IMR-90 (cell line): ENCODE measurements around the gene ABHD12. TPM values are rescaled to one million over a fixed set of nuclear protein-coding genes. Genes with fewer than 3 reads are reported as not detected.

Experiments used
- ATAC-seq: fragments of 200-7000 bp; cut with Tn5 transposase; 2 replicates; pipeline ENCODE4 v1.9.1; 2020; ENCODE audit warnings: low read depth, mild to moderate bottlenecking, moderate library complexity
- BruUV-seq: library from RNA; stranded (reverse); fragments of 400-500 nt; replicated peaks from 2 replicates; lab custom pipeline; 2021; lab: Mats Ljungman, UMichigan
- CTCF ChIA-PET: fragments of 300-600 bp; formaldehyde crosslinking; extraction: SDS; loops from one replicate; lab custom pipeline; 2021; ENCODE audit warnings: antibody characterized with exemption; lab: Yijun Ruan, JAX
- POLR2A ChIA-PET: fragments of 300-600 bp; sonication (Branson Sonifier 250); formaldehyde crosslinking; loops from one replicate; lab custom pipeline; 2022; ENCODE audit warnings: antibody characterized with exemption; ENCODE audit not compliant: unreplicated experiment; lab: Charles Lee
- DNase-seq: peaks from one replicate; pipeline ENCODE4 v3.0.0; 2013
- H2AFZ ChIP-seq: replicated peaks from 2 replicates; pipeline ENCODE3; 2013; ENCODE audit warnings: low read length, mild to moderate bottlenecking; ENCODE audit not compliant: poor library complexity
- H2AK5ac ChIP-seq: 2 replicates; pipeline ENCODE4 v1.6.1; 2013; ENCODE audit warnings: low read depth, low read length, inconsistent platforms
- H2AK9ac ChIP-seq: replicated peaks from 2 replicates; pipeline ENCODE3; 2013; ENCODE audit warnings: mild to moderate bottlenecking, low read depth, low read length, moderate library complexity; ENCODE audit not compliant: poor library complexity
- H2BK120ac ChIP-seq: 2 replicates; pipeline ENCODE4 v1.6.1; 2013; ENCODE audit warnings: low read depth, low read length, inconsistent platforms
- H2BK15ac ChIP-seq: 3 replicates; pipeline ENCODE4 v1.6.1; 2013; ENCODE audit warnings: low read depth, low read length, inconsistent platforms
- H2BK20ac ChIP-seq: 2 replicates; pipeline ENCODE4 v1.6.1; 2013; ENCODE audit warnings: low read depth, mild to moderate bottlenecking, inconsistent platforms, low read length, moderate library complexity
- H2BK5ac ChIP-seq: 2 replicates; pipeline ENCODE4 v1.6.1; 2013; ENCODE audit warnings: mild to moderate bottlenecking, low read depth, low read length, inconsistent platforms; ENCODE audit not compliant: poor library complexity, severe bottlenecking
- H3K14ac ChIP-seq: replicated peaks from 2 replicates; pipeline ENCODE4 v1.6.1; 2013; ENCODE audit warnings: low read depth, low read length, inconsistent platforms
- H3K18ac ChIP-seq: 2 replicates; pipeline ENCODE4 v1.6.1; 2013; ENCODE audit warnings: low read depth, low read length, control low read depth
- H3K23ac ChIP-seq: 2 replicates; pipeline ENCODE4 v1.6.1; 2013; ENCODE audit warnings: low read depth, low read length, inconsistent platforms
- H3K27ac ChIP-seq: 2 replicates; pipeline ENCODE4 v1.5.1; 2013; ENCODE audit warnings: mild to moderate bottlenecking, control low read depth, low read length; ENCODE audit not compliant: insufficient read depth
- H3K27me3 ChIP-seq: 2 replicates; pipeline ENCODE4 v1.6.1; 2013; ENCODE audit warnings: low read length; ENCODE audit not compliant: control insufficient read depth, insufficient read depth
- H3K36me3 ChIP-seq: 2 replicates; pipeline ENCODE4 v1.6.1; 2013; ENCODE audit warnings: low read length, mixed read lengths; ENCODE audit not compliant: control insufficient read depth, insufficient read depth
- H3K4ac ChIP-seq: 2 replicates; pipeline ENCODE4 v1.6.1; 2013; ENCODE audit warnings: low read depth, low read length, inconsistent platforms
- H3K4me1 ChIP-seq: 2 replicates; pipeline ENCODE4 v1.6.1; 2013; ENCODE audit warnings: low read length, mixed read lengths; ENCODE audit not compliant: control insufficient read depth, insufficient read depth
- H3K4me2 ChIP-seq: 2 replicates; pipeline ENCODE4 v1.6.1; 2013; ENCODE audit warnings: low read depth, mild to moderate bottlenecking, control low read depth, low read length, moderate library complexity
- H3K4me3 ChIP-seq: 2 replicates; pipeline ENCODE4 v1.5.1; 2013; ENCODE audit warnings: low read depth, mild to moderate bottlenecking, control low read depth, low read length, moderate library complexity; ENCODE audit not compliant: insufficient read depth
- H3K56ac ChIP-seq: 2 replicates; pipeline ENCODE4 v1.6.1; 2013; ENCODE audit warnings: low read length, inconsistent platforms; ENCODE audit not compliant: insufficient read depth; ENCODE audit errors: extremely low read depth
- H3K79me1 ChIP-seq, 2 experiments: 2 replicates each; pipeline ENCODE4 v1.6.1; 2013; ENCODE audit warnings: low read length in 2 of 2, inconsistent platforms in 1 of 2, low read depth in 1 of 2
- H3K9ac ChIP-seq: 2 replicates; pipeline ENCODE4 v1.6.1; 2013; ENCODE audit warnings: low read depth, low read length, control low read depth
- H3K9me1 ChIP-seq: 2 replicates; pipeline ENCODE4 v1.6.1; 2013; ENCODE audit warnings: low read length, inconsistent platforms; ENCODE audit not compliant: insufficient read depth
- H3K9me3 ChIP-seq: 2 replicates; pipeline ENCODE4 v1.6.1; 2013; ENCODE audit warnings: low read length; ENCODE audit not compliant: control insufficient read depth, insufficient read depth
- H4K20me1 ChIP-seq: 2 replicates; pipeline ENCODE4 v1.6.1; 2013; ENCODE audit warnings: low read length, inconsistent platforms; ENCODE audit not compliant: insufficient read depth
- H4K5ac ChIP-seq: 2 replicates; pipeline ENCODE4 v1.6.1; 2013; ENCODE audit warnings: mild to moderate bottlenecking, low read depth, low read length, control low read depth
- H4K8ac ChIP-seq, 2 experiments: 2 replicates each; pipeline ENCODE4 v1.6.1; 2013; ENCODE audit warnings: low read depth in 2 of 2, low read length in 2 of 2, control low read depth in 1 of 2, inconsistent platforms in 1 of 2
- H4K91ac ChIP-seq: 2 replicates; pipeline ENCODE4 v1.6.1; 2013; ENCODE audit warnings: low read depth, low read length, inconsistent platforms; ENCODE audit not compliant: insufficient read depth
- BHLHE40 ChIP-seq: fragments of 150-350 bp; IDR thresholded peaks from 2 replicates; pipeline ENCODE4 v1.6.1; 2016; ENCODE audit warnings: mild to moderate bottlenecking, low read depth, low read length
- CEBPB ChIP-seq: IDR thresholded peaks from 2 replicates; pipeline ENCODE4 v1.6.1; 2012; ENCODE audit warnings: low read depth, low read length, improper control_type of control experiment
- CHD1 ChIP-seq: IDR thresholded peaks from 2 replicates; pipeline ENCODE4 v1.6.1; 2012; ENCODE audit warnings: low read depth, low read length, improper control_type of control experiment
- CTCF ChIP-seq: conservative IDR thresholded peaks from 2 replicates; pipeline ENCODE4 v1.5.1; 2012; ENCODE audit warnings: mild to moderate bottlenecking, low read depth, low read length, improper control_type of control experiment
- FOS ChIP-seq: fragments of 150-350 bp; IDR thresholded peaks from 2 replicates; pipeline ENCODE4 v1.6.1; 2016; ENCODE audit warnings: low read depth, low read length
- MAFK ChIP-seq: IDR thresholded peaks from 2 replicates; pipeline ENCODE4 v1.6.1; 2012; ENCODE audit warnings: low read depth, low read length, improper control_type of control experiment
- MAZ ChIP-seq: IDR thresholded peaks from 2 replicates; pipeline ENCODE4 v1.6.1; 2012; ENCODE audit warnings: low read depth, mild to moderate bottlenecking, low read length, improper control_type of control experiment, moderate library complexity, borderline replicate concordance
- NFE2L2 ChIP-seq: fragments of 150-350 bp; IDR thresholded peaks from 2 replicates; pipeline ENCODE4 v1.6.1; 2016; ENCODE audit warnings: low read depth, mild to moderate bottlenecking, low read length
- POLR2A ChIP-seq: IDR thresholded peaks from 2 replicates; pipeline ENCODE4 v1.6.1; 2012; ENCODE audit warnings: mild to moderate bottlenecking, low read depth, low read length
- RFX5 ChIP-seq: IDR thresholded peaks from 2 replicates; pipeline ENCODE4 v1.8.0; 2012; ENCODE audit warnings: low read depth, mild to moderate bottlenecking, low read length, moderate library complexity
- SMC3 ChIP-seq: fragments of 150-350 bp; IDR thresholded peaks from 2 replicates; pipeline ENCODE4 v1.6.1; 2016; ENCODE audit warnings: low read depth, mild to moderate bottlenecking, antibody characterized with exemption, low read length, moderate library complexity
- WGBS, 2 experiments: methylation state at CpG; one replicate each; pipeline versions ENCODE4 v1.1.5 to v1.1.7; 2013; ENCODE audit warnings: missing lambda C conversion rate in 2 of 2; ENCODE audit not compliant: insufficient read length in 1 of 2; ENCODE audit errors: extremely low coverage in 2 of 2; 5-methylcytosine and 5-hydroxymethylcytosine counted together
- dilution Hi-C: fragments of 300-500 bp; cut with HindIII; formaldehyde crosslinking; loops from one replicate; pipeline ENCODE4 v1.14.3; 2018; ENCODE audit warnings: low sequenced_read_pairs; ENCODE audit not compliant: unreplicated experiment
- in situ Hi-C: fragments of 300-500 bp; cut with MboI; formaldehyde crosslinking; loops from 3 replicates; pipeline ENCODE4 v1.14.3; 2019; ENCODE audit warnings: low sequenced_read_pairs, inconsistent platforms, mixed read lengths
- intact Hi-C: fragments of 100-400 bp; cut with micrococcal nuclease; formaldehyde crosslinking; loops from 2 replicates; pipeline ENCODE4 v1.10.0; 2022
- polyA plus RNA-seq, 3 experiments: library from polyadenylated mRNA; depleted of rRNA; stranded (reverse); fragments of >200 nt; gene quantifications; 2 replicates each; pipeline ENCODE4 v1.2.3, GENCODE V29; 2012; ENCODE audit warnings: low replicate concordance in 1 of 3
- total RNA-seq: library from RNA; depleted of rRNA; stranded (reverse); fragments of >200 nt; gene quantifications from 2 replicates; pipeline ENCODE4 v1.2.3, GENCODE V29; 2012

The ABHD12 gene
- total and polyA plus RNA-seq, 2 of the 4 experiments (the other 2 are of a cell fraction), result 80.7 to 108 TPM

GRCh38 chr20:25291432-25292133 lies 99.1 kb downstream of the ABHD12 start (continued):
- TF ChIP-seq SMC3, result no peak

GRCh38 chr20:25290646-25291431 lies 99.8 kb downstream of the ABHD12 start:
- ATAC-seq (no peak), DNase-seq (no peak)
- dilution Hi-C loops, result no loop called here
- Histone ChIP-seq H2BK5ac (no peak overlapping the region), H3K4me1 (peaks cover 5% of the 10 kb centered on the region), H3K4me2 (no peak overlapping the region), H3K27me3 (no peaks in the 10 kb centered on the region), H2AK9ac (no peak overlapping the region), H2BK15ac (no peak overlapping the region), H3K18ac (no peak overlapping the region), H2BK20ac (no peak overlapping the region), H4K8ac (no peak overlapping the region), H3K9me1 (no peaks in the 10 kb centered on the region), H3K36me3 (peaks cover 58% of the 10 kb centered on the region), H3K4me3 (no peak overlapping the region), H4K20me1 (peaks cover 9% of the 10 kb centered on the region), H2BK120ac (no peak overlapping the region), H3K27ac (no peak overlapping the region), H2AFZ (no peak overlapping the region), H2AK5ac (no peak overlapping the region), H3K9me3 (no peaks in the 10 kb centered on the region), H3K9ac (no peak overlapping the region), H4K5ac (no peak overlapping the region), H4K91ac (no peak overlapping the region), H3K4ac (no peak overlapping the region), H3K56ac (no peak overlapping the region), H3K79me1 (peaks cover 0 to 16% of the 10 kb centered on the region in 2 experiments; a peak in 2 of 4 replicates), H3K23ac (no peak overlapping the region), H3K14ac (no peak overlapping the region)
- no peak for TF ChIP-seq MAFK
- TF ChIP-seq CEBPB, result no peak
- TF ChIP-seq RFX5, result no peak
- no peak for TF ChIP-seq FOS
- TF ChIP-seq MAZ, result no peak
- TF ChIP-seq NFE2L2, result no peak
- no peak for TF ChIP-seq BHLHE40
- no peak for TF ChIP-seq CTCF
- TF ChIP-seq POLR2A, result no peak
- TF ChIP-seq CHD1, result no peak
- ChIA-PET CTCF (no interaction called here), POLR2A (no interaction called here)
- WGBS, 2 experiments, result 95% methylated on average over 14 of the region's 22 CpGs; no CpG with 5 or more reads in 1 of the 2 experiments
- in situ Hi-C loops, result loop anchor here (10.0 kb wide), 1 partner anchor 96 kb away; the partner anchor contains the start of gene ENTPD6
- intact Hi-C loops, result no loop called here
- BruUV-seq, result no TSS peak
